ENCODE results near the gene PGD.
"Not testable (repeated sequence)": the region's sequence is repeated elsewhere in the genome, so short reads cannot be mapped to it uniquely, and the experiment has no call there.

The PGD gene

DNA sequence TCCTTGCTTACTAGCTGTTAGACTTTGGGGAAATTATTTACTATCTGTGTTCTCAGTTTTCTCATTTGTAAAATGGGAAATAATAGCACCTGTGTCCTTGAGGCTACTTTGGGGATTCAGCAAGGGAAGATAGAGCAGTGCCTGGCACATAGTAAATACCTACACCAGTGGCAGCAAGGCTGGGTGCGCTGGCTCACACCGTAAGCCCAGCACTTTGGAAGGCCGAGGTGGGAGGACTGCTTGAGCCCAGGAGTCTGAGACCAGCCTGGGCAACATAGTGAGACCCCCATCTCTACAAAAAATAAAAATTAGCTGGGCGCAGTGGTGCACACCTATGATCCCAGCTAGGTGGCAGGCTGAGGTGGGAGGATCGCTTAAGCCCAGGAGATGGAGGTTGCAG, 22.8 kb downstream of the PGD start:
- H3K9ac ChIP-seq (ENCODE audit: low read depth, low read length): no peak overlapping the region
- no peaks in the 10 kb centered on the region for H3K27me3 ChIP-seq (ENCODE audit: insufficient read depth, low read length, poor library complexity)
- no peak overlapping the region for H3K4me2 ChIP-seq (ENCODE audit: insufficient read depth, low read length)
- no peaks in the 10 kb centered on the region for H3K79me2 ChIP-seq (ENCODE audit: insufficient read depth, low read length)
- H3K4me3 ChIP-seq (ENCODE audit: low read depth in 1 of 2, low read length in 2 of 2): no peak overlapping the region
- H3K27ac ChIP-seq (ENCODE audit: low read length): no peak overlapping the region
- H3K4me1 ChIP-seq (ENCODE audit: insufficient read depth, low read length): no peaks in the 10 kb centered on the region
- ATAC-seq (ENCODE audit: insufficient read depth, low read depth): no peak
- DNase-seq: no peak
- TF ChIP-seq CTCF (IDR thresholded peaks at IDR 0.05; ENCODE audit: borderline replicate concordance, extremely low read depth, low read length, poor library complexity, severe bottlenecking): no peak
- no peak for TF ChIP-seq EZH2 (IDR thresholded peaks at IDR 0.05; ENCODE audit: borderline replicate concordance, low read depth, low read length, severe bottlenecking)
- H4K20me1 ChIP-seq (ENCODE audit: insufficient read depth, low read length): peaks cover 5% of the 10 kb centered on the region; the same call in 1 of the 2 replicates
- H3K9me3 ChIP-seq (ENCODE audit: insufficient read depth, low read length, severe bottlenecking): no peaks in the 10 kb centered on the region
- H3K36me3 ChIP-seq (ENCODE audit: insufficient read depth, low read length): peaks cover 47% of the 10 kb centered on the region
- no peak overlapping the region for H2AFZ ChIP-seq (ENCODE audit: low read depth, low read length)

GRCh38 chr1:10424034-10424433, 25.2 kb downstream of the PGD start:
- H3K9me3 ChIP-seq (ENCODE audit: insufficient read depth, low read length, severe bottlenecking): no peaks in the 10 kb centered on the region
- ATAC-seq (ENCODE audit: insufficient read depth, low read depth) (no peak), DNase-seq (no peak)
- H3K27me3 ChIP-seq (ENCODE audit: insufficient read depth, low read length, poor library complexity): no peaks in the 10 kb centered on the region
- no peak overlapping the region for H3K27ac ChIP-seq (ENCODE audit: low read length)
- no peak for TF ChIP-seq CTCF (IDR thresholded peaks at IDR 0.05; ENCODE audit: borderline replicate concordance, extremely low read depth, low read length, poor library complexity, severe bottlenecking)
- no peak for TF ChIP-seq EZH2 (IDR thresholded peaks at IDR 0.05; ENCODE audit: borderline replicate concordance, low read depth, low read length, severe bottlenecking)
- H3K9ac ChIP-seq (ENCODE audit: low read depth, low read length): no peak overlapping the region
- H3K79me2 ChIP-seq (ENCODE audit: insufficient read depth, low read length): no peaks in the 10 kb centered on the region
- peaks cover 24% of the 10 kb centered on the region for H3K36me3 ChIP-seq (ENCODE audit: insufficient read depth, low read length)
- peaks cover 12% of the 10 kb centered on the region for H3K4me1 ChIP-seq (ENCODE audit: insufficient read depth, low read length)
- H3K4me3 ChIP-seq (ENCODE audit: low read depth in 1 of 2, low read length in 2 of 2): no peak overlapping the region
- no peaks in the 10 kb centered on the region for H4K20me1 ChIP-seq (ENCODE audit: insufficient read depth, low read length)
- H2AFZ ChIP-seq (ENCODE audit: low read depth, low read length): no peak overlapping the region
- no peak overlapping the region for H3K4me2 ChIP-seq (ENCODE audit: insufficient read depth, low read length)

DNA sequence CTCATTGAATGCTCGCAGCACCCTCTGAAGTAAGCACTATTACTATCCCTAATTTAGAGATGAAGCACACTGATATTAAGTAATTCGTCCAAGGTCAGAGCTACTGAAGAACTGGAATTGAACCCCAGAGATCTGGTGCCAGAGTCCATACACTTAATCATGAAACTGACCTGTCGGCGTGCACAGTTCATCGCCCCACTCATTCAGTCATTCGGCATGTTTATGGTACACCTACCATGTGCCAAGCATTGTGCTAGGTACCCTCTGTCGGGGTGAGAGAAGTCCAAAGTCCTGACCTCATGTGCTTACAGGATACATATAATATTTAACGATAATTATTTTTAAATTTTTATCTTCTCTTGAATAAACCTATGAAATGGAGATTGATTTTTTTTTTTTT, 25.8 kb downstream of the PGD start:
- TF ChIP-seq EZH2 (IDR thresholded peaks at IDR 0.05; ENCODE audit: borderline replicate concordance, low read depth, low read length, severe bottlenecking) (no peak), CTCF (IDR thresholded peaks at IDR 0.05; ENCODE audit: borderline replicate concordance, extremely low read depth, low read length, poor library complexity, severe bottlenecking) (no peak)
- H3K27ac ChIP-seq (ENCODE audit: low read length): no peak overlapping the region
- H3K4me1 ChIP-seq (ENCODE audit: insufficient read depth, low read length): peaks cover 18% of the 10 kb centered on the region
- no peaks in the 10 kb centered on the region for H3K27me3 ChIP-seq (ENCODE audit: insufficient read depth, low read length, poor library complexity)
- no peak overlapping the region for H3K4me2 ChIP-seq (ENCODE audit: insufficient read depth, low read length)
- H3K4me3 ChIP-seq (ENCODE audit: low read depth in 1 of 2, low read length in 2 of 2): no peak overlapping the region
- H4K20me1 ChIP-seq (ENCODE audit: insufficient read depth, low read length): no peaks in the 10 kb centered on the region
- H2AFZ ChIP-seq (ENCODE audit: low read depth, low read length): no peak overlapping the region
- no peak overlapping the region for H3K9ac ChIP-seq (ENCODE audit: low read depth, low read length)
- DNase-seq (no peak), ATAC-seq (ENCODE audit: insufficient read depth, low read depth) (no peak)
- H3K79me2 ChIP-seq (ENCODE audit: insufficient read depth, low read length): no peaks in the 10 kb centered on the region
- H3K36me3 ChIP-seq (ENCODE audit: insufficient read depth, low read length): peaks cover 18% of the 10 kb centered on the region
- H3K9me3 ChIP-seq (ENCODE audit: insufficient read depth, low read length, severe bottlenecking): no peaks in the 10 kb centered on the region

DNA sequence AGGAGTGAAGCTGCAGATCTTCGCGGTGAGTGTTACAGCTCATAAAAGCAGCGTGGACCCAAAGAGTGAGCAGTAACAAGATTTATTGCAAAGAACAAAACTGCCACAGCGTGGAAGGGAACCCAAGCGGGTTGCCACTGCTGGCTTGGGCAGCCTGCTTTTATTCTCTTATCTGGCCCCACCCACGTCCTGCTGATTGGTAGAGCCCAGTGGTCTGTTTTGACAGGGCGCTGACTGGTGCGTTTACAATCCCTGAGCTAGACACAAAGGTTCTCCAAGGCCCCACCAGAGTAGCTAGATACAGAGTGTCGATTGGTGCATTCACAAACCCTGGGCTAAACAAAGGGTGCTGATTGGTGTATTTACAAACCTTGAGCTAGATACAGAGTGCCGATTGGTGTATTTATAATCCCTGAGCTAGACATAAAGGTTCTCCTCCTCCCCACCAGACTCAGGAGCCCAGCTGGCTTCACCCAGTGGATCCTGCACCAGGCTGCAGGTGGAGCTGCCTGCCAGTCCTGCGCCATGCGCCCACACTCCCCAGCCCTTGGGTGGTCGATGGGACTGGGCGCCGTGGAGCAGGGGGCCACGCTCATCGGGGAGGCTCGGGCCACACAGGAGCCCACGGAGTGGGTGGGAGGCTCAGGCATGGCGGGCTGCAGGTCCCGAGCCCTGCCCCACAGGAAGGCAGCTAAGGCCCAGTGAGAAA, 27.1 kb downstream of the PGD start:
- H3K79me2 ChIP-seq (ENCODE audit: insufficient read depth, low read length); H3K9ac ChIP-seq (ENCODE audit: low read depth, low read length); H3K36me3 ChIP-seq (ENCODE audit: insufficient read depth, low read length); H3K4me2 ChIP-seq (ENCODE audit: insufficient read depth, low read length); H3K4me3 ChIP-seq (ENCODE audit: low read depth in 1 of 2, low read length in 2 of 2); DNase-seq; H3K27me3 ChIP-seq (ENCODE audit: insufficient read depth, low read length, poor library complexity); ATAC-seq (ENCODE audit: insufficient read depth, low read depth); H4K20me1 ChIP-seq (ENCODE audit: insufficient read depth, low read length); H3K27ac ChIP-seq (ENCODE audit: low read length); H3K9me3 ChIP-seq (ENCODE audit: insufficient read depth, low read length, severe bottlenecking); H2AFZ ChIP-seq (ENCODE audit: low read depth, low read length): not testable (repeated sequence)
- H3K4me1 ChIP-seq (ENCODE audit: insufficient read depth, low read length): peaks cover 23% of the 10 kb centered on the region

DNA sequence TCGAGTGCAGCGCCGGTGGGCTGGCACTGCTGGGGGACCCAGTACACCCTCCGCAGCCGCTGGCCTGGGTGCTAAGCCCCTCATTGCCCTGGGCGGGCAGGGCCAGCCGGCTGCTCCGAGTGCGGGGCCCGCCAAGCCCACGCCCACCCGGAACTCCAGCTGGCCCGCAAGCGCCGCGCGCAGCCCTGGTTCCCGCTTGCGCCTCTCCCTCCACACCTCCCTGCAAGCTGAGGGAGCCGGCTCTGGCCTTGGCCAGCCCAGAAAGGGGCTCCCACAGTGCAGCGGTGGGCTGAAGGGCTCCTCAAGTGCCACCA, 27.6 kb downstream of the PGD start:
- peaks cover 28% of the 10 kb centered on the region for H3K4me1 ChIP-seq (ENCODE audit: insufficient read depth, low read length)

More for the DNA sequence above, 27.6 kb downstream of the PGD start:
- not testable (repeated sequence) for H2AFZ ChIP-seq (ENCODE audit: low read depth, low read length); H3K4me2 ChIP-seq (ENCODE audit: insufficient read depth, low read length); H3K36me3 ChIP-seq (ENCODE audit: insufficient read depth, low read length); H3K9me3 ChIP-seq (ENCODE audit: insufficient read depth, low read length, severe bottlenecking); H4K20me1 ChIP-seq (ENCODE audit: insufficient read depth, low read length); DNase-seq; ATAC-seq (ENCODE audit: insufficient read depth, low read depth); H3K27ac ChIP-seq (ENCODE audit: low read length); H3K4me3 ChIP-seq (ENCODE audit: low read depth in 1 of 2, low read length in 2 of 2); H3K9ac ChIP-seq (ENCODE audit: low read depth, low read length); H3K27me3 ChIP-seq (ENCODE audit: insufficient read depth, low read length, poor library complexity)
- peaks cover 13% of the 10 kb centered on the region for H3K79me2 ChIP-seq (ENCODE audit: insufficient read depth, low read length)
